ENCODE results near the gene CDC42BPG. TPM values are rescaled to one million over a fixed set of nuclear protein-coding genes. Genes with fewer than 3 reads are reported as not detected.

Gene CDC42BPG
- polyA plus RNA-seq, 1 donor from 2014 or later = 0.15 TPM

- H3K4me3 Mint-ChIP-seq = peak overlapping the region in 1 of 4 donors; percentile 66
These were observed 39.6 kb upstream of the CDC42BPG start for GRCh38 chr11:64884019-64884418.

GRCh38 chr11:64883575-64883974, 39.1 kb upstream of the CDC42BPG start:
- Mint-ChIP-seq H3K36me3 (no peaks in the 10 kb centered on the region), H3K4me1 (peaks cover 33 to 40% (median 37%) of the 10 kb centered on the region in 3 donors), H3K27me3 (peaks cover 2% of the 10 kb centered on the region), H3K9me3 (no peaks in the 10 kb centered on the region), H3K4me3 (peak overlapping the region in 1 of 4 donors; percentile 66), H3K27ac (peak overlapping the region in 1 of 3 donors; percentile 72)

More at GRCh38 chr11:64884019-64884418, 39.6 kb upstream of the CDC42BPG start:
- no peaks in the 10 kb centered on the region for H3K36me3 Mint-ChIP-seq
- H3K27ac Mint-ChIP-seq = peak overlapping the region in 1 of 3 donors; percentile 72
- H3K27me3 Mint-ChIP-seq = peaks cover 2% of the 10 kb centered on the region
- H3K9me3 Mint-ChIP-seq = no peaks in the 10 kb centered on the region
- H3K4me1 Mint-ChIP-seq = peaks cover 32 to 36% (median 36%) of the 10 kb centered on the region in 3 donors

- peaks cover 26 to 31% (median 29%) of the 10 kb centered on the region in 3 donors for H3K4me1 Mint-ChIP-seq
- H3K9me3 Mint-ChIP-seq = no peaks in the 10 kb centered on the region
- H3K27me3 Mint-ChIP-seq = peaks cover 2% of the 10 kb centered on the region
- H3K4me3 Mint-ChIP-seq = no peak overlapping the region
- no peak overlapping the region for H3K27ac Mint-ChIP-seq
- H3K36me3 Mint-ChIP-seq = no peaks in the 10 kb centered on the region
These were observed 37.8 kb upstream of the CDC42BPG start for GRCh38 chr11:64882243-64882642.

- Mint-ChIP-seq H3K36me3 (peaks cover 2% of the 10 kb centered on the region), H3K27ac (peak overlapping the region in 2 of 3 donors; percentile 76 to 86), H3K4me3 (peak overlapping the region in 2 of 4 donors; percentile 79 to 99), H3K9me3 (no peaks in the 10 kb centered on the region), H3K4me1 (peaks cover 24 to 32% (median 30%) of the 10 kb centered on the region in 3 donors), H3K27me3 (peaks cover 2% of the 10 kb centered on the region)
These were observed 37.0 kb upstream of the CDC42BPG start for GRCh38 chr11:64881476-64881875.

GRCh38 chr11:64880240-64881001, 36.0 kb upstream of the CDC42BPG start:
- Mint-ChIP-seq H3K27ac (peak overlapping the region; percentile 86 to 98 (median 97)), H3K4me3 (peak overlapping the region; percentile 72 to 99 (median 93)), H3K27me3 (peaks cover 2% of the 10 kb centered on the region), H3K4me1 (peaks cover 28 to 37% (median 34%) of the 10 kb centered on the region in 3 donors), H3K36me3 (peaks cover 7% of the 10 kb centered on the region), H3K9me3 (no peaks in the 10 kb centered on the region)

GRCh38 chr11:64879244-64879900, 34.9 kb upstream of the CDC42BPG start:
- peak overlapping the region; percentile 85 to 99 (median 96) for H3K4me3 Mint-ChIP-seq
- no peaks in the 10 kb centered on the region for H3K9me3 Mint-ChIP-seq
- H3K27me3 Mint-ChIP-seq = peaks cover 2% of the 10 kb centered on the region
- H3K4me1 Mint-ChIP-seq = peaks cover 35 to 44% (median 41%) of the 10 kb centered on the region in 3 donors
- H3K36me3 Mint-ChIP-seq = peaks cover 10% of the 10 kb centered on the region
- peak overlapping the region; percentile 86 to 98 (median 97) for H3K27ac Mint-ChIP-seq

GRCh38 chr11:64878494-64879243, 34.2 kb upstream of the CDC42BPG start, which contains the start of gene EHD1:
Gene EHD1, minus strand, starts transcription at chr11:64878621. Its CDS starts 157 bp downstream, at chr11:64878464.
- Mint-ChIP-seq H3K9me3 (no peaks in the 10 kb centered on the region), H3K27me3 (peaks cover 2% of the 10 kb centered on the region), H3K4me3 (peak within 1 kb of the TSS; percentile 94 to 99 (median 97)), H3K4me1 (peaks cover 38 to 46% (median 39%) of the 10 kb centered on the region in 3 donors), H3K36me3 (peaks cover 12% of the 10 kb centered on the region), H3K27ac (peak within 1 kb of the TSS; percentile 86 to 98 (median 97))

- peaks cover 12% of the 10 kb centered on the region for H3K36me3 Mint-ChIP-seq
- H3K4me1 Mint-ChIP-seq = peaks cover 41 to 50% (median 42%) of the 10 kb centered on the region in 3 donors
- H3K9me3 Mint-ChIP-seq = no peaks in the 10 kb centered on the region
- peaks cover 2% of the 10 kb centered on the region for H3K27me3 Mint-ChIP-seq
- H3K4me3 Mint-ChIP-seq = peak overlapping the region; percentile 94 to 99 (median 97)
- peak overlapping the region; percentile 86 to 98 (median 90) for H3K27ac Mint-ChIP-seq
These were observed 33.7 kb upstream of the CDC42BPG start for GRCh38 chr11:64878223-64878493.

- H3K27ac Mint-ChIP-seq = peak overlapping the region; percentile 86 to 98 (median 92)
- peaks cover 15% of the 10 kb centered on the region for H3K36me3 Mint-ChIP-seq
- peaks cover 2% of the 10 kb centered on the region for H3K27me3 Mint-ChIP-seq
- peak overlapping the region; percentile 94 to 99 (median 97) for H3K4me3 Mint-ChIP-seq
- no peaks in the 10 kb centered on the region for H3K9me3 Mint-ChIP-seq
- H3K4me1 Mint-ChIP-seq = peaks cover 46 to 54% (median 47%) of the 10 kb centered on the region in 3 donors
These were observed 33.2 kb upstream of the CDC42BPG start for GRCh38 chr11:64877390-64878222.

GRCh38 chr11:64876835-64877341, 32.4 kb upstream of the CDC42BPG start:
- Mint-ChIP-seq H3K27ac (peak overlapping the region; percentile 86 to 98 (median 92)), H3K9me3 (no peaks in the 10 kb centered on the region), H3K27me3 (peaks cover 2% of the 10 kb centered on the region), H3K4me1 (peaks cover 50 to 57% (median 52%) of the 10 kb centered on the region in 3 donors), H3K36me3 (peaks cover 15% of the 10 kb centered on the region), H3K4me3 (peak overlapping the region; percentile 94 to 99 (median 97))

GRCh38 chr11:64876229-64876750, 31.8 kb upstream of the CDC42BPG start:
- Mint-ChIP-seq H3K4me3 (peak overlapping the region; percentile 94 to 99 (median 97)), H3K9me3 (no peaks in the 10 kb centered on the region), H3K4me1 (peaks cover 56 to 60% (median 58%) of the 10 kb centered on the region in 3 donors), H3K27ac (peak overlapping the region; percentile 86 to 98 (median 92)), H3K36me3 (peaks cover 15% of the 10 kb centered on the region), H3K27me3 (peaks cover 2% of the 10 kb centered on the region)

- H3K4me1 Mint-ChIP-seq = peaks cover 53 to 57% (median 54%) of the 10 kb centered on the region in 3 donors
- H3K27me3 Mint-ChIP-seq = no peaks in the 10 kb centered on the region
- peak overlapping the region; percentile 94 to 99 (median 97) for H3K4me3 Mint-ChIP-seq
- peaks cover 15% of the 10 kb centered on the region for H3K36me3 Mint-ChIP-seq
- H3K27ac Mint-ChIP-seq = peak overlapping the region; percentile 86 to 98 (median 92)
- no peaks in the 10 kb centered on the region for H3K9me3 Mint-ChIP-seq
These were observed 31.1 kb upstream of the CDC42BPG start for GRCh38 chr11:64875369-64876228.

Measured in IgD-negative memory B cell (primary cell).